PC-9 (cell line): ENCODE results near the gene GGTA1. TPM values are rescaled to one million over a fixed set of nuclear protein-coding genes. Genes with fewer than 3 reads are reported as not detected.

ENCODE experiments used
- BruUV-seq: library from RNA; stranded (reverse); fragments of 400-500 nt; replicated peaks from 2 replicates; lab custom pipeline; 2021; lab: Mats Ljungman, UMichigan
- CTCF ChIA-PET: fragments of 300-600 bp; sonication (Branson Sonifier 250); formaldehyde crosslinking; loops from one replicate; lab custom pipeline; 2022; ENCODE audit warnings: antibody characterized with exemption; lab: Charles Lee
- POLR2A ChIA-PET: fragments of 300-600 bp; sonication (Branson Sonifier 250); formaldehyde crosslinking; loops from one replicate; lab custom pipeline; 2022; ENCODE audit warnings: antibody characterized with exemption; ENCODE audit not compliant: unreplicated experiment; lab: Charles Lee
- DNase-seq, 2 experiments: peaks; one replicate each; pipeline versions ENCODE4 v3.0.0 to v3.0.0-alpha.2; 2015 to 2022; ENCODE audit warnings: mixed read lengths in 1 of 2
- H2AFZ ChIP-seq: fragments of 200-600 bp; sonication (generic); 2 replicates; pipeline ENCODE4 v1.8.1; 2017; ENCODE audit warnings: antibody characterized with exemption
- H3F3A ChIP-seq: fragments of 200-600 bp; sonication (generic); 2 replicates; pipeline ENCODE4 v1.8.1; 2017; ENCODE audit warnings: antibody characterized with exemption, mild to moderate bottlenecking, low read depth; ENCODE audit not compliant: insufficient read depth
- H3K27ac ChIP-seq: fragments of 200-600 bp; sonication (generic); 2 replicates; pipeline ENCODE4 v1.6.1; 2016; ENCODE audit warnings: mixed run types
- H3K27me3 ChIP-seq: fragments of 200-600 bp; sonication (generic); 2 replicates; pipeline ENCODE4 v1.6.1; 2016; ENCODE audit warnings: low read depth, mixed run types; ENCODE audit not compliant: insufficient read depth
- H3K36me3 ChIP-seq: fragments of 200-600 bp; sonication (generic); 2 replicates; pipeline ENCODE4 v1.6.1; 2016; ENCODE audit warnings: low read depth, mixed run types
- H3K4me1 ChIP-seq: fragments of 200-600 bp; sonication (generic); replicated peaks from 2 replicates; pipeline ENCODE4 v1.6.1; 2016; ENCODE audit warnings: mixed run types; ENCODE audit not compliant: insufficient read depth
- H3K4me2 ChIP-seq: fragments of 200-600 bp; sonication (generic); 2 replicates; pipeline ENCODE4 v1.6.1; 2017; ENCODE audit warnings: mixed run types
- H3K4me3 ChIP-seq: fragments of 200-600 bp; sonication (generic); 2 replicates; pipeline ENCODE4 v1.6.1; 2016; ENCODE audit warnings: mixed run types
- H3K79me2 ChIP-seq: fragments of 200-600 bp; sonication (generic); 2 replicates; pipeline ENCODE4 v1.6.1; 2017; ENCODE audit warnings: low read depth, mixed run types
- H3K9me2 ChIP-seq: fragments of 200-600 bp; sonication (generic); 2 replicates; pipeline ENCODE4 v1.8.1; 2017; ENCODE audit warnings: mild to moderate bottlenecking; ENCODE audit not compliant: insufficient read depth
- H3K9me3 ChIP-seq: fragments of 200-600 bp; sonication (generic); 2 replicates; pipeline ENCODE4 v1.8.1; 2016; ENCODE audit warnings: low read depth; ENCODE audit not compliant: insufficient read depth
- H4K20me1 ChIP-seq: fragments of 200-600 bp; sonication (generic); 2 replicates; pipeline ENCODE4 v1.8.1; 2017; ENCODE audit not compliant: insufficient read depth
- CTCF ChIP-seq: fragments of 200-600 bp; sonication (generic); conservative IDR thresholded peaks from 2 replicates; pipeline ENCODE4 v1.6.1; 2017; ENCODE audit warnings: mixed run types, antibody characterized with exemption, mild to moderate bottlenecking, moderate library complexity
- EZH2 ChIP-seq: fragments of 200-600 bp; sonication (generic); IDR thresholded peaks from 2 replicates; pipeline ENCODE4 v1.8.0; 2017; ENCODE audit warnings: antibody characterized with exemption, low read depth
- intact Hi-C: fragments of 100-400 bp; cut with micrococcal nuclease; formaldehyde crosslinking; loops from one replicate; pipeline ENCODE4 v1.10.0; 2022; ENCODE audit not compliant: unreplicated experiment
- total RNA-seq: library from RNA; stranded (reverse); gene quantifications from 2 replicates; pipeline ENCODE4 v1.2.3, GENCODE V29; 2021

GGTA1 gene
- total RNA-seq, 1 experiment from 2014 or later, result not detected

GRCh38 chr9:121494192-121494591 is 5.5 kb downstream of the GGTA1 start:
- Histone ChIP-seq H3K4me3 (no peak overlapping the region), H3K4me2 (no peak overlapping the region), H3K9me3 (peaks cover 5% of the 10 kb centered on the region; the same call in 1 of the 2 replicates), H3K9me2 (no peaks in the 10 kb centered on the region), H3K27me3 (peaks cover 21% of the 10 kb centered on the region), H3K79me2 (no peaks in the 10 kb centered on the region), H3F3A (no peaks in the 10 kb centered on the region; the same call in 1 of the 2 replicates), H3K4me1 (peaks cover 8% of the 10 kb centered on the region), H4K20me1 (peaks cover 6% of the 10 kb centered on the region; the same call in 1 of the 2 replicates), H2AFZ (no peak overlapping the region), H3K27ac (no peak overlapping the region), H3K36me3 (no peaks in the 10 kb centered on the region)
- ChIA-PET POLR2A (interaction anchor here (0.7 kb wide), 1 partner anchor 204 kb away, joined by 4 read pairs; no protein-coding TSS in a partner anchor), CTCF (interaction anchor here (0.7 kb wide), 1 partner anchor 464 kb away, joined by 9 read pairs; no protein-coding TSS in a partner anchor)
- intact Hi-C loops, result no loop called here
- no TSS peak for BruUV-seq
- no peak for TF ChIP-seq CTCF
- no peak for TF ChIP-seq EZH2
- DNase-seq, result no peak

GRCh38 chr9:121491111-121491510 is 8.5 kb downstream of the GGTA1 start:
- CTCF ChIA-PET, result no interaction called here
- Histone ChIP-seq H4K20me1 (no peaks in the 10 kb centered on the region), H3K36me3 (no peaks in the 10 kb centered on the region), H3F3A (no peaks in the 10 kb centered on the region), H3K9me3 (peaks cover 4% of the 10 kb centered on the region; the same call in 1 of the 2 replicates), H3K4me2 (no peak overlapping the region), H3K27ac (no peak overlapping the region), H3K9me2 (no peaks in the 10 kb centered on the region), H3K79me2 (no peaks in the 10 kb centered on the region), H3K27me3 (no peaks in the 10 kb centered on the region; the same call in 1 of the 2 replicates), H3K4me1 (no peaks in the 10 kb centered on the region), H3K4me3 (no peak overlapping the region), H2AFZ (no peak overlapping the region)
- no peak for TF ChIP-seq CTCF
- TF ChIP-seq EZH2, result no peak
- no peak for DNase-seq
- BruUV-seq, result no TSS peak
- POLR2A ChIA-PET, result no interaction called here
- intact Hi-C loops, result no loop called here

GRCh38 chr9:121489344-121489743 is 10.3 kb downstream of the GGTA1 start:
- CTCF ChIA-PET, result no interaction called here
- H3K9me2 ChIP-seq, result no peaks in the 10 kb centered on the region
- intact Hi-C loops, result no loop called here
- H3K79me2 ChIP-seq, result no peaks in the 10 kb centered on the region
- no peaks in the 10 kb centered on the region for H3K4me1 ChIP-seq
- DNase-seq, result no peak
- H3K36me3 ChIP-seq, result no peaks in the 10 kb centered on the region
- POLR2A ChIA-PET, result interaction anchor here (0.6 kb wide), 1 partner anchor 758 kb away, joined by 5 read pairs; no protein-coding TSS in a partner anchor
- H3K9me3 ChIP-seq, result no peaks in the 10 kb centered on the region
- BruUV-seq, result no TSS peak
- no peaks in the 10 kb centered on the region for H4K20me1 ChIP-seq
- H3K27ac ChIP-seq, result no peak overlapping the region
- H3K4me3 ChIP-seq, result no peak overlapping the region
- H3K27me3 ChIP-seq, result no peaks in the 10 kb centered on the region
- TF ChIP-seq CTCF, result no peak
- no peak for TF ChIP-seq EZH2
- no peak overlapping the region for H2AFZ ChIP-seq
- H3K4me2 ChIP-seq, result no peak overlapping the region
- no peaks in the 10 kb centered on the region for H3F3A ChIP-seq
